ENCODE data around the gene POF1B. TPM values are rescaled to one million over a fixed set of nuclear protein-coding genes. Genes with fewer than 3 reads are reported as not detected.
"Not testable (repeated sequence)": the region's sequence is repeated elsewhere in the genome, so short reads cannot be mapped to it uniquely, and the experiment has no call there.

Gene POF1B, protein sequence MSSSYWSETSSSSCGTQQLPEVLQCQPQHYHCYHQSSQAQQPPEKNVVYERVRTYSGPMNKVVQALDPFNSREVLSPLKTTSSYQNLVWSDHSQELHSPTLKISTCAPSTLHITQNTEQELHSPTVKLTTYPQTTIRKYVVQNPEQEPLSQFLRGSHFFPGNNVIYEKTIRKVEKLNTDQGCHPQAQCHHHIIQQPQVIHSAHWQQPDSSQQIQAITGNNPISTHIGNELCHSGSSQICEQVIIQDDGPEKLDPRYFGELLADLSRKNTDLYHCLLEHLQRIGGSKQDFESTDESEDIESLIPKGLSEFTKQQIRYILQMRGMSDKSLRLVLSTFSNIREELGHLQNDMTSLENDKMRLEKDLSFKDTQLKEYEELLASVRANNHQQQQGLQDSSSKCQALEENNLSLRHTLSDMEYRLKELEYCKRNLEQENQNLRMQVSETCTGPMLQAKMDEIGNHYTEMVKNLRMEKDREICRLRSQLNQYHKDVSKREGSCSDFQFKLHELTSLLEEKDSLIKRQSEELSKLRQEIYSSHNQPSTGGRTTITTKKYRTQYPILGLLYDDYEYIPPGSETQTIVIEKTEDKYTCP
- polyA plus RNA-seq (2014; cell fraction: cytosol; rRNA removed): not detected in 2 replicates
- not detected in 2 replicates for polyA plus RNA-seq (2014; cell fraction: nucleus; rRNA removed)

DNA sequence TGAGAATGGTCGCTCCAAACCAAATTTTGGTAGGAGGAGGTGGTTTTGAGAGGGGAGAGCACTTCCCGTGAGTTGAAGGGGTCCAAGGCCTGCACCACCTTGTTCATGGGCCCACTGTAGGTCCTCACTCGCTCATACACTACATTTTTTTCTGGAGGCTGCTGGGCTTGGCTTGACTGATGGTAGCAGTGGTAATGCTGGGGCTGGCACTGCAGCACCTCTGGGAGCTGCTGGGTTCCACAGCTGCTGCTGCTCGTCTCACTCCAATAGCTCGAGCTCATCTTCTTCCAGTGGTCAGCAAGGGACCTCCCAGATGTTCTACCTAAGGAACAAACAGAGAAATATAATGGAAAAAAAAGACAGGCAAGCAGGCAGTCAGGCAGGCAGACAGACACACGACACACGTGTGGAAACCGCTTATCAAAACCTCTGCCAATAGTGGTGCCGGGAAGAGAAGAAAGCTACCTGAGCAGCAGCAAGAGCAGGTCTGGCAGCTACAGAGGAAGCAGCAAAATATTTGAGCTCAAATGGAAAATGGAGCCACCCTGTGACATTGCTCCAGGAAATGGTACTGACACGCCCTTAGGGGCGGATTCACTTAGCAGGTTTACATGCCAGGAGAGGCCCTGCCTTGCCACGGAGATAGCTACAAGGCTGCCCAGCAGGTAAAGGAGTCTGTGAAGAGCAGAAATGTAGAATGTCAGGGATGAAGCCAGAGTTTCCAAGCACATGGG is at the start of gene POF1B:
Gene POF1B, minus strand, starts transcription at position 492 of the 734 bp plus-strand sequence. Its CDS starts 211 bp downstream, at position 281.
- DNase-seq (ENCODE audit: low spot score): no peak

DNA sequence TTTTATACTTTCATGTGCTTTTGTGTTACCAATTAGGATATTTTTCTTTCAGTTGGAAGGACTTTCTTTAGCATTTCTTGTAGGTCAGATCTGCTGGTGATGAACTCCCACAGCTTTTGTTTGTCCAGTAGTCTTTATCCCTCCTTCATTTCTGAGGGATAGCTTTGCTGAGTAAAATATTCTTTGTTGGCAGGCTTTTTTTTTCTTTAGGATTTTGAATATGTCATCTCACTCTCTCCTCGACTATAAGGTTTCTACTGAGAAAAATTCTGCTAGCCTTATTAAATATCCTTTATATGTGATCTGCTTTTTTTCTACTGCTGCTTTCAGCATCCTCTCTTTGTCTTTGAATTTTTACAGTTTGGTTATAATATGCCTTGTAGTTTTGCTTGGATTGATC is 49.6 kb upstream of the POF1B start:
- no peak for DNase-seq (ENCODE audit: low spot score)

DNA sequence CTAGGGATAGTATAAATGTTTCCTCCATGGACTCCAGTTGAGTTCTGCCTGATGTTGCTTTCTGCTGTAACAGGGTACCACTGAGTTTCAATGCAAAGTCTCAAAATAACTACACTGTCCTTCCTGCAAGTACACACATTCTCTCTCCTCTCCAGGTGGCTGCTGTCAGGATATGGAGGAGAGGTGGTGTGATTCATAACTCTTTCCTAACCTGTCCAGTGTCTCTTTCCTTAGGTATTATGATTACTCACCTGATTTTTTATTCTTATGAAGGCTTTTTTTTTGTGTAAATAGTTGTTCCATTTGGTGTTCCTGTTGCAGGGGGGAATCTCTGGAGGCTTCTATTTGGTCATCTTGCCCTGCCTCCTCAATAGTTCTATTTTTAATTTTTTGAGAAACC is 39.8 kb upstream of the POF1B start:
- DNase-seq (ENCODE audit: low spot score): no peak

DNA sequence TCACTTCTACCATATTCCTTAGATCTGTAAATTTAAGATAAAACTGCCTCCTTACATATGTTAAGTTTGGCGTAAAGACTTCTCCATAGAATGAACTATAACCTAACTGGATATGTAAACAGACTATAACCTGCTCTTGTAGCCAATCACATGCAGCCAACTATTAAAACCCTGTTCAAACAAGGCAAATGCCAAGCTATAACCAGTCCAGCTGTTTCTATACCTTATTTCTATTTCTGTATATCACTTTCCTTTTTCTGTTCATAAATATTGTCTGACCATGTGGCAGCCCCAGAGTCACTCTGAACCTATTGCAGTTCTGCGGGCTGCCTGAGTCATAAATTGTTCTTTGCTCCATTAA is 12.4 kb upstream of the POF1B start:
- no peak for DNase-seq (ENCODE audit: low spot score)

DNA sequence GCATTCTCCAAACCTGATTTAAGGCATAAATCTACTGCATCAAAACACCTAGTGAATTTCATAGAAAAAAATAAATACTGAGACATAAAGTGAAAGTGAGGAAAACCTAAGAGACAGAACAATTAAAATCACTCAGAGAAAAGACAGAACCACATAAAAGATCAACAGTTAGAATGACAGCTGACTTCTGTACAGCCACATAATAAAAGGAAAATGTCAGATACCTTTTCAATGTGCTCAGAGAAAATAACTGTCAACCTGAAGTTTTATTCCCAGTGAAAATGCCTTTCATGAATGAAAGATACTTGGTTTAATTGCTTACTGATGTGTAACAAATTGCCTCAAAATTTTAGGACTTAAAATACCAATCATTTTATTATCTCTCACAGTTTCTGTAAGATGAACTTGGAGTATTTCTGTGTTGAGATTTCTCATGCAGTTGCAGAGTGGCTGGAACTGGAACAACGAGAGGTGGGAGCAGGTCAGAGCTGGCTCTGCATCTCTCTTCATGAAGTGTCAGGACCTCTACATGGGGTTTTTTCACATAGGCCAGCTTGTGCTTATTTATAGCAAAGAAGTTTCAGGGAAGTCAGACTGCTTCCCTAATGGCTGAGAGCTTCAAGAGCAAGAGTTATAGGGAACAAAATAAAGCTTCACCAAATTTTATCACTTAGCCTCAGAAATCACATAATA is 11.9 kb upstream of the POF1B start:
- DNase-seq (ENCODE audit: low spot score): no peak

DNA sequence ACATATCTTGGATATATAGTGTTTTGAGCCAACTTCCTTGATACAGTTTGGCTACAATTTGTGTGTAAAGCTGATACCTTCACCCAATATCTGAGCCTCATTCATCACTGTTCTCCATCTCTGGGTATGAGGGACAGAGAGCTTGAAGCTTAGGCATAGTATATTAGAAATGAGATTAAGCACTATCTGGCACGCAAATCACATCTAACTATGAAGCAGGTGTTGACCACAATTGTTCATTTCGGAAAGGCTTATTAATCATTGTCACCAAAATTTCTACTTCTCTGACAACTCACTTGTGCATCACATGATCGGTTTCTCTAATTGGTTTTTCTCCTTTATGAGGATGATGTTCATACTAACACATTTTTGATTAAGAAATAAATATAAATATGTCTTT is 2.1 kb upstream of the POF1B start:
- no peak for DNase-seq (ENCODE audit: low spot score)

DNA sequence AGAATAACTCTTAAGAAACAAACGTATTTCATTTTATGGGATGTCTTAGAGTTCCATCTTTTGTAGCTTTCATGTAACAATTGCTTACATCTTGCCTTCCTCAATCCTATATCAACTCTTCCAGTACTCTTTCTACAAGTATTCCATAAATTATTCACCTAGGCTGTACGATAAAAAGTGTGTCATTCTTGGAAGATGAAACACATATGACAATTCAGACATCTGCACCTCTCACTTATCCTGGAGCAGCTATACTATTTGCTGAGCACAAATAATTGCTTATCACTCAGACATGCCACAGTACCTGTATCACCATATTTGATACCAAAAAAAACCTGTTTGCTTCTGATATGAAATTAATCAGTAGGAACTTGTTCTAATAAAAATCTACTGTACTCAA is 1.0 kb downstream of the POF1B start:
- DNase-seq (ENCODE audit: low spot score): no peak

DNA sequence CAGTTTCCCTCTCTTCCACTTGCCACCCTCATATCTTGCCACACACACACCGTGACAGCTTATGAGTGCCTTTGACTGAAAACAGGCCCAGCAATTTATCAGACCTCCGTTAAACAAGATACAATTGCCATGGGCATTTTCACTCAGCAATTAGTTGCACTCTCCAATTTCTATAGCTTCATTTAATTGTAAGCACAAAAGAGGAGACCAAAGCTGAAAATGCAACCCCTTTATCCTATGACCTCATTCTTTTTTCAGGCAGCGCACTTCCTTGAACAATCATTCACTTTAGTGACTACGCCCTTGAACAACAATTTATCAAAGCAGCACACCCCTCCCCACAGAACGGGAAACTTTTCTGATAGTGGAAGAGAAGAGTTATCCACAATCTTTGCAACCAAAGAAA is 4.1 kb downstream of the POF1B start:
- peak; percentile 54 for DNase-seq (ENCODE audit: low spot score)

DNA sequence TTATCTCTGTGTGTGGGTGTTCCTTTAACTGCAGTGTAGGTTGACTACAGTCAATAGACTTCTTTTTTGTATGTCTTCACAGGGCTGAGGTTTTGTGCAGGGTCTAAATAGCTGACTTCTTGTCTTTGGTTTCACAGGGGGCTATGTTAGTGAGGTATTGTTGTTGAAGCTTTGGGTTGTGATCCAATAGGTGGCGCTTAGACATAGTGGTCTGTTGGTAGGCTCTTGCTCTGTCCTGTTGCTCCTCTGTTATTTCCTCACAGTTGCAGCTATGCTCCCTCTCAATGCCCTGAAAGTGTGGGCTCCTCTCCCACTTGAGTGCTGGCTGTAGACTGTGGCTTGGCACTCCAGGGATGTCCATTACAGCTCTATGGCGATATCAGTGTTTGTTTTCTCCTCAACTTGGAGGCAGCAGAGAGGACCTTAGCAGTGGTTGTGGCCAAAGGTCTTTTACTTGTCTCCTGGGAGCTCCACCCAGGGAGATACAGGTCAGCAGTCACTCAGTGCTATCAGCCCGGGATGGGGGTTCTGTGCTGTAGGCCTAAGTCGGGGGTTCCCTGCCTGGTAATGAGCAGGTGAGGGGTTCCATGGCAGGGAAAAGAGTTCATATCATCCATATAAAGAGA is 14.0 kb downstream of the POF1B start:
- no peak for DNase-seq (ENCODE audit: low spot score)

DNA sequence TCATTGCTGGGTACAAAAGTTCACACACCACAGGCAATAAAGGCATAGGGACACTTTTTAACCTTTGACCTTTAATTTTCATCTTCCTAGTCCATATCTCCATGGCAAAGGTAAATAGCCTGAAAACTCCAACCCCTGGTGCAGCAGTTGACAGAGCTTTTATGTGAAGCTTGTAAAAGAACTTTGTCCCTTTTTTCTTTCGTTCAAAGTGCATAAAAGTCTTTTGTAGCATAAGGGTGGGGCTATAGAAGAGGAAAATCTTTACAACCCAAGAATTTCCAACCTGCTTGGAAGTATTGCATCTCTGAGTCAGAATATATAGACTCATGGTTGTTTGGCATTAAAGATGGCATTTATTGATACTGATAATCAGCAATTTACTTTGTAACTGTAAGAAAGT is 20.4 kb downstream of the POF1B start:
- DNase-seq (ENCODE audit: low spot score): no peak

DNA sequence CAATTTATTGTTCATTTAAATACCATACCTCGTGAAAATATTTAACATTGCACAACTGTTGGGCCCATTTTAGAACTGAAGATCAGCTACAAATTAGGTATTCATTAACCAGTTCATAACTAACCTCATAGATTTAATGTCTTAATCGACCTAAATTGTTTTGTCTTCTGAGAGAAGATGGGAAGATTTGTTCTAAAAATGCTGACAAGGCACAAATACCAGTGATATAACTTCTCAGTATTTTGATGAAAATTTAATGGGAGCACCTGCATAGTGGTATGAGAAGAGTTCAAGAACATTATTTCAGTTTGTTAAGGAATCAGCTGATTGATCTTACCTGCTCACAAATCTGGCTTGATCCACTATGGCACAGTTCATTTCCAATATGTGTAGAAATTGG is 33.9 kb downstream of the POF1B start:
- no peak for DNase-seq (ENCODE audit: low spot score)

DNA sequence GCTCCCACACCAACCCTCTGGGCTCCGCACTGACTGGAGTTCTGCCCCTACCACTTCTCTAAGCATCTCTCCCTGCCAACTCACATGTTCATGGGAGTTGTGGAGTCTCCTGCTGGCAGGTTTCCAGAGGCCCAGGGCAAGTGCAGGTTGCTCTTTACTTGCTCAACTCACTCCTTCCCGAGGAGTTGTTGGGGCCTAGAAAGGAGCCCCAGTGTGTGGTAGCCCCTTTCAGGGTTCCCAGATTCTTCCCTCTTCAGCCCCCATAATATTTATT is 52.5 kb downstream of the POF1B start:
- DNase-seq (ENCODE audit: low spot score): no peak

DNA sequence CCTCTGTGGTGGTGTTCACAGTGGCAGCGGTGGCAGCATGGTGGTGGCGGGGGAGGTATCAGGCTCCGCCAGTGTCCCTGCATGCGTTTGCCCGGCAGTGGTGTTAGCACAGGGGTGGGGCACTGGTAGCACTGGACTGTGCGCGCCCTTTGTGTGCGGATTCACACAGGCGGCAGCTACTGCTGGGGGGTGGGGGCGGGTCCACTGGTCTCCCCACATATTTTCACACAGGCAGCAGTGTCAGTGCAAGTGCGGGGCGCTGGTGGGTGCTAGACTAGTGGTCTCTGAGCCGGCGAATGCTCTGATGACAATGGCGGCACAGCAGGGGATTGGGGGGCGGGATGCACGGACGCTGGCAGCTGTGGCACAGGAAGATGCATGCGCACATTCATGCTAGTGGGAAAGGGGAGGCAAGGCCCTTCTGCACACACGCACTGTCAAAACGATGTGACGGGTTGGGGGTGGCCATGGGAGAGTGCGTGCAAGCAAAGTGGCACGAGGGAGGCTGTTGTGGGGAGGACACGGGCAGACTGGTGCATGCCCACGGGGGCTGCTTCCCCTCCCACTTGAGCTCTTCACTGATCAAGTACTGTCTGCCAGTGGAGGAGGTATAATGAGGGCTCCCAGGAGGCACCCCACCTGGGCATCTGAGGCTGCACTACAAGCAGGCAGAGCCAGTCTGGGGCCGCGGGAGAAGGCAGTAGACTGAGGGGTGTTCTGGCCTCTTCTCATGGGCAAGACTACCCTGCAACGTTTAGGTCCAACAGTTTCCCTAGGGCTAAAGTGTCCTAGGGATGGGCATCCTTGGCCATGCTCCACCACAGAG is 53.0 kb downstream of the POF1B start:
- no peak for DNase-seq (ENCODE audit: low spot score)

DNA sequence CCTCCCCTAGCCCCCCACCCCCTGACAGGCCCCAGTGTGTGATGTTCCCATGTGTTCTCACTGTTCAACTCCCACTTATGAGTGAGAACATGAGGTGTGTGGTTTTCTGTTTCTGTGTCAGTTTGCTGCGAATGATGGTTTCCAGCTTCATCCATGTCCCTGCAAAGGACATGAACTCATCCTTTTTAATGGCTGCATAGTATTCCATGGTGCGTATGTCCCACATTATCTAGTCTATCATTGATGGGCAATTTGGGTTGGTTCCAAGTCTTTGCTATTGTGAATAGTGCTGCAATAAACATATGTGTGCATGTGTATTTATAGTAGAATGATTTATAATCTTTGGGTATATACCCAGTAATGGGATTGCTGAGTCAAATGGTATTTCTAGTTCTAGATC is 68.1 kb downstream of the POF1B start:
- not testable (repeated sequence) for DNase-seq (ENCODE audit: low spot score)

DNA sequence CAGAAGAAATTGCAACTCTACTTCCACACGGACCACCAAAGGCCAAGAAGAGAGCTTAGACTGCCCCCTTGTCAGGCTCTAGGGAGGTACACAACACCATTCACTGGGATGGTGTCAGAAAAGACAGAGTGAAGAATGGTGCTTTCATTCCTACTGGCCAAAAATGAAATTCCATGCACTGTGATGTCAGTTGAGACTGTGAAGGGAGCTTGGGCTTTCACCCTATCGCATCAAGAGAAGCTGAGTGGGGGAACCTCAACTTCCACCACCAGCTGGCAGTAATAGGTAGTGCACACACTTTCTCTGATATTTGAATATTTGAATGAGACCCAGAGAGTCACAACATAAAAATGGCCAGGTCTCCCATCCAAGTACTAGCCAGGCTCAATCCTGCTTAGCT is 69.7 kb downstream of the POF1B start:
- no peak for DNase-seq (ENCODE audit: low spot score)

DNA sequence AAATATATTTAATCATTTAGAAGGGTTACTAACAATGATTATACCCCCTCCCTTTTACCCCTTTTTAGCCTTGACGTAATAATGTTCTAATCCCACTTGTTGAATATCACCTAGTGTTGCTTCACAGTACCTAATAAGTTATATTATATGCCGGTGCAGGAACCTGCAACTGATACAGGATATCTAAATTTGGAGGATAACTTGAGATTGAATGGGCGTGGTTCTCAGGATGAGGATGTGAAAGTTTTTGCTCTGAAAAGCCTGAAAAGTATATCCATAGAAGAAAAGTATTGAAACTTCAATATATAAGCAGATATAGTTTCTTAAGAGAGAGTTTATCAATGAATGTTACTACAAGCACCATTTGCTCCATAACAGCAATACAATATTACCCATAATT is 75.9 kb downstream of the POF1B start:
- DNase-seq (ENCODE audit: low spot score): no peak

DNA sequence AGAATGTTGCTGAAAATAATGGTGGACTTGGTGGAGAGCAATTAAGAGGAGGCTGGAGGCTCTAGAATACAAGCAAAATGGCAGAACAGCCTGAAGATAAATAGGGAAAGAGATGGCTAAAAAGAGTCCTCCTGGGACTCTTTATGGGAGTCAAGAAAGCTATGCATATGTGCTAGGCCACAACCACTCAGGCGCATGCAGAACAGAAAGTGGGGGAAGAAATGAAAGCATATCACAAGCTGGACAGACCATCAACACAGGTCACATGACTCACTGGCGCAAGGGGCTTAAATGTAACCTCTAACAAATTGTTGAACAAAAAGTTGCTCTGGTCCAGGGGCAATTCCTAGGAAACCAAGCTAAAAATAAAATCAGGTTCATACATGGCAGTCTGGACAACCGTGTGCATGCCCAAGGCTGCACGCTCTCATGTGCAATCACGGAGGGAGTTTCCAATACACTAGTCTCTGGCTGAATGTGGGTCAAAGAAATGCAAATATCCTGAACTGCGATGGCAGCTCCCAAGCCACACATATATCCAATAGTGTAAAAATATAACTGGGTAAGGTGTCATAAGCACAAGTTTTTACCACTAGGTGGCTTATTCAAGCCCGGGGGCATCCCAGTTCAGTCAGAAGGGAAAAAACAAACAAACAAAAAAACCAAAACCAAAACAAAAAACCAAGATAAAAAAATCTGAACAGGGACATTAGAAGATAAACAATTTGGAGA is 90.3 kb downstream of the POF1B start:
- DNase-seq (ENCODE audit: low spot score): no peak

DNA sequence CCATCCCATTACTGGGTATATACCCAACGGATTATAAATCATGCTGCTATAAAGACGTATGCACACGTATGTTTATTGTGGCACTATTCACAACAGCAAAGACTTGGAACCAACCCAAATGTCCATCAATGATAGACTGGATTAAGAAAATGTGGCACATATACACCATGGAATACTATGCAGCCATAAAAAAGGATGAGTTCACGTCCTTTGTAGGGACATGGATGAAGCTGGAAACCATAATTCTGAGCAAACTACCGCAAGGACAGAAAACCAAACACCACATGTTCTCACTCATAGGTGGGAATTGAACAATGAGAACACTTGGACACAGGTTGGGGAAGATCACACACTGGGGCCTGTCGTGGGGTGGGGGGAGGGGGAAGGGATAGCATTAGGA is 94.2 kb downstream of the POF1B start:
- DNase-seq (ENCODE audit: low spot score): not testable (repeated sequence)

DNA sequence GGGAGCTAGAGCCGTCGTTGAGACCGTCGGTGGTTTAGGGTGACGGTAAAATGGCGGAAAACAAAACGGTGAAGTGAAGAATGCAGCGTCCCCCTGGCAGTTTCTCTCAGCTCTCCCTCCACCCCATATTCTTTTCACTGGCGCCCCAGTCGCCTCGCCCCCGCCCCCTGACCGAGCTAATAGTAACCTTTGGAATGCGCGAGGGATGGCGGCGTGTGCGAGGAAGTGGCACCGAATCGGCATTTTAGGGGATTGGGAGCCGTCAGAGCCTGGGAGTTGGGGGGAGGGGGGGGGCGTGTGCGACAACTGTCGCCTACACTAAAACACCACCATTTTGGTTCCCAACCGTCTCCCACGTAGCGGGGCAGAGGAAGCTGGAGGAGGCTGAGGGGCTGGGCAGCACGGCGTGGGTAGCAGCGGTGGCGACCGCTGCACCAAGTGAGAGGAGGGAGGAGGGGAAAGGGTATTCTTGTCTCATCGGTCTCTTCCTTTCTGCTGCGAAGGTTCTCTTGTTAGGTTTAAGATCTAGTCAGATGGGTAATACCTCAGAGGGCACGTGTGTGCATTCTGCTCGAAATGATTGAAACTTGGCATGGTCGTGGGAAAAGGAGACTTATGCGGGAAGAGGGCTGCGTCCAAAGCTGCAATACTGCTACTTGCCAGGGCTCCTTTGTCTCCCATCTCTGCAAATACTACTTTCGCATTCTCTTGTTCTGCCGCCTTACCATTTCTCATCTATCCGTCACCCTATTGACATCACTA is 134.8 kb downstream of the POF1B start:
- peak; percentile 47 for DNase-seq (ENCODE audit: low spot score)

All from SK-N-DZ (cell line).